Stomach (tissue), 9 donors: ENCODE data around the gene HLCS. TPM values are rescaled to one million over a fixed set of nuclear protein-coding genes. Genes with fewer than 3 reads are reported as not detected.

Experiments
- DNase-seq, 2 donors: peaks; one replicate each; pipeline versions ENCODE4 v3.0.0 to v3.0.0-alpha.2; 2013 to 2019
- H3K27ac ChIP-seq, 5 donors: fragments of 200-600 bp in 4 of 5; sonication (generic) in 4 of 5; one replicate each; pipeline ENCODE4 v1.5.1; 2013 to 2019; ENCODE audit warnings: mild to moderate bottlenecking in 1 of 5, moderate library complexity in 1 of 5
- H3K27me3 ChIP-seq, 3 donors: fragments of 200-600 bp; sonication (generic); one replicate each; pipeline ENCODE4 v1.5.1; 2017 to 2019; ENCODE audit warnings: mixed run types in 1 of 3
- H3K36me3 ChIP-seq, 4 donors: fragments of 200-600 bp; sonication (generic); 1 replicate in 3 of 4; 2 replicates in 1 of 4; pipeline ENCODE4 v1.5.1; 2016 to 2019
- H3K4me1 ChIP-seq, 4 donors: fragments of 200-600 bp; sonication (generic); one replicate each; pipeline ENCODE4 v1.5.1; 2016 to 2019
- H3K4me3 ChIP-seq, 4 donors: fragments of 200-600 bp; sonication (generic) in 3 of 4; one replicate each; pipeline ENCODE4 v1.5.1; 2016 to 2019; ENCODE audit warnings: mild to moderate bottlenecking in 1 of 4
- H3K9me3 ChIP-seq, 4 donors: fragments of 200-600 bp; sonication (generic); one replicate each; pipeline ENCODE4 v1.5.1; 2016 to 2019
- CTCF ChIP-seq, 7 experiments: fragments of 450-650 bp in 4 of 7; fragments of 200-600 bp in 3 of 7; sonication (generic) in 3 of 7; IDR thresholded peaks; one replicate each; pipeline ENCODE4 v1.5.1; 2016 to 2019; ENCODE audit warnings: antibody characterized with exemption in 7 of 7, control low read depth in 2 of 7, mild to moderate bottlenecking in 1 of 7
- EP300 ChIP-seq: sonication (generic); formaldehyde crosslinking; IDR thresholded peaks from one replicate; pipeline ENCODE4 v1.6.1; 2017; ENCODE audit warnings: antibody characterized with exemption
- POLR2A ChIP-seq, 4 donors: fragments of 450-650 bp; IDR thresholded peaks; one replicate each; pipeline ENCODE4 v1.6.1; 2016; ENCODE audit warnings: antibody characterized with exemption in 4 of 4, control low read depth in 2 of 4, mild to moderate bottlenecking in 1 of 4, moderate library complexity in 1 of 4
- POLR2AphosphoS5 ChIP-seq, 3 donors: sonication (generic); formaldehyde crosslinking; IDR thresholded peaks; one replicate each; pipeline ENCODE4 v1.6.1; 2016; ENCODE audit warnings: antibody characterized with exemption in 3 of 3
- WGBS, 5 donors: extraction: QIAGEN DNeasy Blood & Tissue Kit in 3 of 5; methylation state at CpG; one replicate each; pipeline versions ENCODE4 v1.1.5 to v1.1.7; 2013 to 2018; 5-methylcytosine and 5-hydroxymethylcytosine counted together
- intact Hi-C: fragments of 100-400 bp; cut with DNase I; formaldehyde crosslinking; loops from one replicate; pipeline ENCODE4 v1.15.1; 2023; ENCODE audit warnings: low total_unique reads
- polyA plus RNA-seq, 3 donors: library from polyadenylated mRNA; stranded (reverse); fragments of 200-250 nt; gene quantifications; one replicate each; pipeline ENCODE4 v1.2.3, GENCODE V29; 2013
- total RNA-seq, 5 donors: library from RNA; depleted of rRNA; stranded (reverse); fragments of >200 nt; gene quantifications; one replicate each; pipeline versions ENCODE4 v1.1.0 to v1.2.3, GENCODE V29; 2014 to 2016
- donor health status: healthy with polysubstance abuse.
- donor health status: Bipolar disorder and iron deficiency.
- donor health status: healthy.

Gene HLCS
- total and polyA plus RNA-seq, 8 donors = 2.3 to 35.1 (median 13.9) TPM

DNA sequence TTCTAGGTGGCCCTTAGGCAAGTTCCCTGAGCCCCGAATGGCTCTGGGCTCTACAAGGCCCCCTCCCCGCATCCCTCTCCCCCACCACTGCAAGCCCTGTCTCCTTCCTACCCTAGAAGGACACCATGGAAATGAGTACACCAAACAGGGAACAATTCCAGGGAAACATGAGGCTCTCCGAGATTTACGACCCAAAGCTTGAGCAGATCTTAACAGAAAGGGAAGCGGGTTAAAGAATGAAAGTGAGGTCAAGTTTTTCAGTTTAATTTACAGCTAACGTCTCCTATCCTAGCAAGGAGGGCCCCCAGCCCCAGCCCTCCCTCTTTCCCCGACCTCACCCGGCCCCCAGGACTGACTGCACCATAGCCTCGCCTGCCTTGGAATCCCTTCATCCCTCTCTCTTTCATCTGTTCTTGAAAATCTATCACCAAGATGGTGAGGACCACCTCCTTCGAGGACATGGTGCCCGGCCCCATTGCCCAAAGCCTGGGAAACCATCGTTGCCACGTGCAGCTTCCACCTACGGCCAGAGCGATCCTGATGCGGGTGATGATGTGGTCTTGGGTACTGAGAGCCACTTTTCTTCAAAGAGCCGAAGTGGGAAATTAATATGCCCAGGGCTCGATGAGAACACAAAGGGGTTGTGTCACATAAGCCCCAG is 237.0 kb downstream of the HLCS start:
- H3K27ac ChIP-seq = peak overlapping the region in 1 of 5 donors; percentile 20
- H3K4me1 ChIP-seq = peaks cover 0 to 21% (median 7%) of the 10 kb centered on the region in 4 donors
- no peak overlapping the region for H3K4me3 ChIP-seq
- peaks cover 0 to 19% (median 0%) of the 10 kb centered on the region in 3 donors for H3K27me3 ChIP-seq
- intact Hi-C loops = no loop called here
- peaks cover 0 to 40% (median 2%) of the 10 kb centered on the region in 4 donors for H3K36me3 ChIP-seq
- peak in 1 of 2 donors; percentile 8 for DNase-seq
- TF ChIP-seq POLR2AphosphoS5 (IDR thresholded peaks at IDR 0.05) = no peak
- no peak for TF ChIP-seq CTCF (IDR thresholded peaks at IDR 0.05)
- no peak for TF ChIP-seq EP300
- TF ChIP-seq POLR2A (IDR thresholded peaks at IDR 0.05) = no peak
- WGBS, 5 donors = 83 to 88% (median 87%) methylated on average over 18 of the region's 18 CpGs
- no peaks in the 10 kb centered on the region for H3K9me3 ChIP-seq

- 82 to 94% (median 92%) methylated on average over 13 to 14 of the region's 14 CpGs for WGBS, 5 donors
- H3K4me1 ChIP-seq = peaks cover 0 to 21% (median 7%) of the 10 kb centered on the region in 4 donors
- no peak overlapping the region for H3K27ac ChIP-seq
- intact Hi-C loops = no loop called here
- no peak for TF ChIP-seq POLR2AphosphoS5 (IDR thresholded peaks at IDR 0.05)
- no peaks in the 10 kb centered on the region for H3K9me3 ChIP-seq
- DNase-seq = peak in 1 of 2 donors; percentile 23
- peaks cover 0 to 24% (median 0%) of the 10 kb centered on the region in 3 donors for H3K27me3 ChIP-seq
- H3K4me3 ChIP-seq = no peak overlapping the region
- peaks cover 0 to 40% (median 0%) of the 10 kb centered on the region in 4 donors for H3K36me3 ChIP-seq
Measured at GRCh38 chr21:36728371-36729111, 237.9 kb downstream of the HLCS start.

GRCh38 chr21:36727866-36728265 is 238.6 kb downstream of the HLCS start:
- Histone ChIP-seq H3K27me3 (peaks cover 0 to 29% (median 0%) of the 10 kb centered on the region in 3 donors), H3K4me1 (peaks cover 0 to 21% (median 7%) of the 10 kb centered on the region in 4 donors), H3K36me3 (peaks cover 0 to 45% (median 5%) of the 10 kb centered on the region in 4 donors), H3K4me3 (no peak overlapping the region), H3K9me3 (no peaks in the 10 kb centered on the region), H3K27ac (no peak overlapping the region)
- WGBS, 5 donors = 81 to 92% (median 89%) methylated on average over 6 of the region's 6 CpGs
- intact Hi-C loops = no loop called here
- DNase-seq = peak in 1 of 2 donors; percentile 21
- no peak for TF ChIP-seq EP300
- TF ChIP-seq POLR2A (IDR thresholded peaks at IDR 0.05) = no peak
- TF ChIP-seq POLR2AphosphoS5 (IDR thresholded peaks at IDR 0.05) = no peak
- TF ChIP-seq CTCF (IDR thresholded peaks at IDR 0.05) = no peak

GRCh38 chr21:36725793-36726386 is 240.6 kb downstream of the HLCS start:
- H3K4me3 ChIP-seq = no peak overlapping the region
- H3K27me3 ChIP-seq = peaks cover 0 to 42% (median 0%) of the 10 kb centered on the region in 3 donors
- WGBS, 5 donors = 92 to 98% (median 93%) methylated on average over 9 to 12 of the region's 12 CpGs
- H3K9me3 ChIP-seq = no peaks in the 10 kb centered on the region
- peaks cover 0 to 38% (median 6%) of the 10 kb centered on the region in 4 donors for H3K36me3 ChIP-seq
- H3K4me1 ChIP-seq = peaks cover 0 to 21% (median 7%) of the 10 kb centered on the region in 4 donors
- no peak for TF ChIP-seq CTCF (IDR thresholded peaks at IDR 0.05)
- no peak for TF ChIP-seq POLR2AphosphoS5 (IDR thresholded peaks at IDR 0.05)
- no peak for TF ChIP-seq EP300
- no peak for TF ChIP-seq POLR2A (IDR thresholded peaks at IDR 0.05)
- intact Hi-C loops = no loop called here
- no peak overlapping the region for H3K27ac ChIP-seq
- DNase-seq = peak in 1 of 2 donors; percentile 19
